ENCODE data around the gene TOE1.
"Not testable (repeated sequence)": the region's sequence is repeated elsewhere in the genome, so short reads cannot be mapped to it uniquely, and the experiment has no call there.

The TOE1 gene

DNA sequence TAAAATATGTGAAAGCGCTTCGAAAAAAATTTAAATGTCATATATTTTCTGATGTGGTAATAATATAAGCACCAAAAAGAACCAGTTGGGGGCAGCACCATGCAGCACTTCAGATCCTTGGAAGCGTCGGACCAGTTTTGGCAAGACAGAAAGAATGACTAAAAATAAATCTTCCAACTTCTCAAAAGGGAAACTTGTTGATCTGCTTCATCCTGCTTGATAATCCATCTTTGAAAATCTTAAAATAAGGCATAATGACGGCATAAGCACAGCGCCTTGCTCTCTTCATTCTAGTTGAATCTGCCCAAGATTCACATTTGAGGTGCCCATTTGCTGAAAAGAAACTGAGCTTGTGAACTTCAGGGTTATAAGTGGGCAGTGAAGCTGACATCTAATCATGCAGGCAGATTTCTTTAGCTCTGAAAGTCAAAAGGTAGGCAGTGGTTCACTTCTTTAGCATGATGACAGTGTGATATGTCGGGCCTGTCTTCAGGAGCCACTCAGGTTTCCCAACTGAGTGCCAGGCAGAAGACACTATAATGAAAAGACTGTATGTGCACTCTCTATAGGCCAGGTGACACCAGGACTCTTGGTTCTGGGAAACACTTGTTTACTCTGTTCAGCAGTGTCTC lies 20.0 kb downstream of the TOE1 start:
- Histone ChIP-seq H2BK120ac (ENCODE audit: insufficient read depth, low read length, poor library complexity) (no peak overlapping the region), H3K23ac (ENCODE audit: low read length) (no peak overlapping the region), H3K79me1 (ENCODE audit: low read length) (no peaks in the 10 kb centered on the region), H3K18ac (ENCODE audit: low read length) (no peak overlapping the region), H3K36me3 (ENCODE audit: control insufficient read depth in 1 of 2, insufficient read depth in 2 of 2, low read length in 2 of 2) (no peaks in the 10 kb centered on the region), H2AFZ (ENCODE audit: insufficient read depth, low read length, poor library complexity) (no peak overlapping the region), H3K4ac (ENCODE audit: low read depth, low read length) (no peak overlapping the region), H4K12ac (ENCODE audit: low read depth, low read length) (no peak overlapping the region), H3K27me3 (ENCODE audit: insufficient read depth, low read length) (no peaks in the 10 kb centered on the region), H3K9ac (ENCODE audit: low read length) (no peak overlapping the region), H3K27ac (ENCODE audit: low read depth, low read length) (no peak overlapping the region), H2BK5ac (ENCODE audit: low read depth, low read length, poor library complexity) (no peak overlapping the region), H2AK5ac (ENCODE audit: low read length) (no peak overlapping the region), H4K8ac (ENCODE audit: low read depth, low read length) (no peak overlapping the region), H4K91ac (ENCODE audit: low read depth, low read length) (no peak overlapping the region), H3K4me2 (ENCODE audit: low read length) (no peak overlapping the region), H3K4me1 (ENCODE audit: control insufficient read depth in 1 of 2, insufficient read depth in 2 of 2, low read length in 2 of 2) (peaks cover 0 to 2% of the 10 kb centered on the region in 2 experiments), H2BK12ac (ENCODE audit: low read length) (no peak overlapping the region), H3K14ac (ENCODE audit: low read length) (no peak overlapping the region), H3K9me3 (ENCODE audit: insufficient read depth, low read depth, low read length) (no peaks in the 10 kb centered on the region), H3K4me3 (ENCODE audit: low read depth, low read length) (no peak overlapping the region), H3K79me2 (ENCODE audit: control insufficient read depth, insufficient read depth, low read length, poor library complexity) (no peaks in the 10 kb centered on the region)
- peak; percentile 35 to 76 for DNase-seq
- WGBS (ENCODE audit: extremely low coverage, insufficient coverage, insufficient read length) = no CpG with 5 or more reads among the region's 7 CpGs

GRCh38 chr1:45360981-45361380 lies 21.0 kb downstream of the TOE1 start:
- H3K14ac ChIP-seq (ENCODE audit: low read length); H2BK5ac ChIP-seq (ENCODE audit: low read depth, low read length, poor library complexity); H3K79me2 ChIP-seq (ENCODE audit: control insufficient read depth, insufficient read depth, low read length, poor library complexity); H3K36me3 ChIP-seq (ENCODE audit: control insufficient read depth in 1 of 2, insufficient read depth in 2 of 2, low read length in 2 of 2); H4K91ac ChIP-seq (ENCODE audit: low read depth, low read length); H2AK5ac ChIP-seq (ENCODE audit: low read length); H3K18ac ChIP-seq (ENCODE audit: low read length); H2BK12ac ChIP-seq (ENCODE audit: low read length); H3K4me3 ChIP-seq (ENCODE audit: low read depth, low read length); H3K9ac ChIP-seq (ENCODE audit: low read length); H4K8ac ChIP-seq (ENCODE audit: low read depth, low read length); H3K27ac ChIP-seq (ENCODE audit: low read depth, low read length); H3K23ac ChIP-seq (ENCODE audit: low read length); H3K4ac ChIP-seq (ENCODE audit: low read depth, low read length); H2AFZ ChIP-seq (ENCODE audit: insufficient read depth, low read length, poor library complexity); H3K4me1 ChIP-seq (ENCODE audit: control insufficient read depth in 1 of 2, insufficient read depth in 2 of 2, low read length in 2 of 2); H3K27me3 ChIP-seq (ENCODE audit: insufficient read depth, low read length); H3K79me1 ChIP-seq (ENCODE audit: low read length); H3K4me2 ChIP-seq (ENCODE audit: low read length); H4K12ac ChIP-seq (ENCODE audit: low read depth, low read length); H3K9me3 ChIP-seq (ENCODE audit: insufficient read depth, low read depth, low read length); H2BK120ac ChIP-seq (ENCODE audit: insufficient read depth, low read length, poor library complexity): not testable (repeated sequence)
- no CpG with 5 or more reads among the region's 7 CpGs for WGBS (ENCODE audit: extremely low coverage, insufficient coverage, insufficient read length)
- peak in 1 of 2 donors; percentile 26 for DNase-seq

- Histone ChIP-seq H3K79me2 (ENCODE audit: control insufficient read depth, insufficient read depth, low read length, poor library complexity) (no peaks in the 10 kb centered on the region), H3K79me1 (ENCODE audit: low read length) (no peaks in the 10 kb centered on the region), H4K91ac (ENCODE audit: low read depth, low read length) (no peak overlapping the region), H3K36me3 (ENCODE audit: control insufficient read depth in 1 of 2, insufficient read depth in 2 of 2, low read length in 2 of 2) (no peaks in the 10 kb centered on the region), H2AK5ac (ENCODE audit: low read length) (no peak overlapping the region), H4K8ac (ENCODE audit: low read depth, low read length) (no peak overlapping the region), H3K18ac (ENCODE audit: low read length) (no peak overlapping the region), H3K9ac (ENCODE audit: low read length) (no peak overlapping the region), H3K27ac (ENCODE audit: low read depth, low read length) (no peak overlapping the region), H3K4me1 (ENCODE audit: control insufficient read depth in 1 of 2, insufficient read depth in 2 of 2, low read length in 2 of 2) (no peaks in the 10 kb centered on the region), H4K12ac (ENCODE audit: low read depth, low read length) (no peak overlapping the region), H3K4ac (ENCODE audit: low read depth, low read length) (no peak overlapping the region), H2BK120ac (ENCODE audit: insufficient read depth, low read length, poor library complexity) (no peak overlapping the region), H3K27me3 (ENCODE audit: insufficient read depth, low read length) (no peaks in the 10 kb centered on the region), H3K23ac (ENCODE audit: low read length) (no peak overlapping the region), H2BK12ac (ENCODE audit: low read length) (no peak overlapping the region), H2AFZ (ENCODE audit: insufficient read depth, low read length, poor library complexity) (no peak overlapping the region), H3K9me3 (ENCODE audit: insufficient read depth, low read depth, low read length) (no peaks in the 10 kb centered on the region), H3K14ac (ENCODE audit: low read length) (no peak overlapping the region), H2BK5ac (ENCODE audit: low read depth, low read length, poor library complexity) (no peak overlapping the region), H3K4me3 (ENCODE audit: low read depth, low read length) (no peak overlapping the region), H3K4me2 (ENCODE audit: low read length) (no peak overlapping the region)
- no CpG with 5 or more reads among the region's 2 CpGs for WGBS (ENCODE audit: extremely low coverage, insufficient coverage, insufficient read length)
- no peak for DNase-seq
These were observed 24.3 kb downstream of the TOE1 start for GRCh38 chr1:45364294-45364693.

DNA sequence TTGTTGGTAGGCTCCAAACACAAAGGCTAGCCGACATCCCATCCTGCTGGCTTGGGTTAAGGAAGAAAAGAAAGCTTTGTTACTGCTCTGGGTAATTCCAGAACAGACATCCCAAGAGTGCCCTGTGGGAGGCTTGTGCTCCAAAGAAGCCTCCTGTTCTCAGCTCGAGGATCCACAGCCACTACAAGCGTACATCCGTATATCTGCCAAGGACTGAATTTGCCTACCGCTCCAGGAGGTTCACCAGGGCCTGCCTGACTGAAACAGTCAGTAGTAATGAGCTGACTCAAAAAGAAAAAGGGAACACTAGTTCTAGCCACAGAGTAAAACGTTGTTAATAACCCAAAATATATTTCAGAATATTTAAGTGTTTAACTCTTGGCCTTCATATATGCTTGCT lies 25.1 kb downstream of the TOE1 start:
- Histone ChIP-seq H4K8ac (ENCODE audit: low read depth, low read length) (no peak overlapping the region), H3K4ac (ENCODE audit: low read depth, low read length) (no peak overlapping the region), H3K79me1 (ENCODE audit: low read length) (no peaks in the 10 kb centered on the region), H3K4me3 (ENCODE audit: low read depth, low read length) (no peak overlapping the region), H2BK12ac (ENCODE audit: low read length) (no peak overlapping the region), H3K9ac (ENCODE audit: low read length) (no peak overlapping the region), H3K9me3 (ENCODE audit: insufficient read depth, low read depth, low read length) (no peaks in the 10 kb centered on the region), H4K91ac (ENCODE audit: low read depth, low read length) (no peak overlapping the region), H3K18ac (ENCODE audit: low read length) (no peak overlapping the region), H3K4me1 (ENCODE audit: control insufficient read depth in 1 of 2, insufficient read depth in 2 of 2, low read length in 2 of 2) (no peaks in the 10 kb centered on the region), H3K23ac (ENCODE audit: low read length) (no peak overlapping the region), H3K14ac (ENCODE audit: low read length) (no peak overlapping the region), H3K27ac (ENCODE audit: low read depth, low read length) (no peak overlapping the region), H2AFZ (ENCODE audit: insufficient read depth, low read length, poor library complexity) (no peak overlapping the region), H3K36me3 (ENCODE audit: control insufficient read depth in 1 of 2, insufficient read depth in 2 of 2, low read length in 2 of 2) (no peaks in the 10 kb centered on the region), H3K27me3 (ENCODE audit: insufficient read depth, low read length) (no peaks in the 10 kb centered on the region), H3K79me2 (ENCODE audit: control insufficient read depth, insufficient read depth, low read length, poor library complexity) (no peaks in the 10 kb centered on the region), H2BK120ac (ENCODE audit: insufficient read depth, low read length, poor library complexity) (no peak overlapping the region), H2BK5ac (ENCODE audit: low read depth, low read length, poor library complexity) (no peak overlapping the region), H4K12ac (ENCODE audit: low read depth, low read length) (no peak overlapping the region), H2AK5ac (ENCODE audit: low read length) (no peak overlapping the region), H3K4me2 (ENCODE audit: low read length) (no peak overlapping the region)
- no peak for DNase-seq
- no CpG with 5 or more reads among the region's 6 CpGs for WGBS (ENCODE audit: extremely low coverage, insufficient coverage, insufficient read length)
